ENCODE data around the gene RAD51B. TPM values are rescaled to one million over a fixed set of nuclear protein-coding genes. Genes with fewer than 3 reads are reported as not detected.

The RAD51B gene
- total RNA-seq, 1 experiment from 2014 or later = 10.8 TPM

DNA sequence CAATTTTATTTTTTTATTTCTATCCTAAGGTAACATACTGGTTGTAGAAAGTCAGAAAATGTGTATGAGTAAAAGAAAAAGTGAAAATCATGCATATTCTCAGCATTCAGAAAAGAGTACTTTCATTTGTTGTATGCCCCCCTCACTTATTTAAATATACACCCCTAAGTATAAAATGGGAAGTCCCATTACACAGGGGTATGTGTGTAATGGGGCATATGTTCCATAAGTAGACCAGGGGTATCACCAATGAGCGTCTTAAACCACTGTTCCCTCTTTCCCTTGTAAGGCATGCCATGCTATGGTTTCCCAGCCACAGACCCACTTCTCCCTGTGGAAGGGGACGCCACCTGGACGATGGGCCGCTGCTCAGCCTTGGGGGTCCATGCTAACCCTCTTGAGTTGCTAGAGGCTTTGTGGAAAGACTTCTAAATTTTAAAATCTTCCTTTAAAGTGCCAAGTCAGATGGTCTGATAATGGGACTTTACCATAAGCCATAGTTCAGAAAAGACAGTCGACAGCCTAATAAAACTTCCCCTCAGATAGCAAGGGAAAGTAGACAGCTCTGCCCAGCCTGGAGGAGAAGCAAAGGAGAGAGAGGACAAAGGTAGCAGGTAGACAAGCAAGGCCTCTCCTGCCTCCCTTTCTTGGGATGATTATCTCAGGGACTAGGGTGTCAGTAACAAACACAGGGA lies 855.1 kb downstream of the RAD51B start:
- Histone ChIP-seq H3K4me3 (ENCODE audit: low read length) (no peak overlapping the region), H3F3A (ENCODE audit: low read length, unreplicated experiment) (no peaks in the 10 kb centered on the region), H3K9me3 (ENCODE audit: low read length) (no peaks in the 10 kb centered on the region), H3K9ac (ENCODE audit: low read length) (peak overlapping the region; percentile 30), H3K27ac (ENCODE audit: low read length) (peak overlapping the region; percentile 69), H3K36me3 (ENCODE audit: low read depth, low read length) (no peaks in the 10 kb centered on the region), H2AFZ (ENCODE audit: low read length) (peak overlapping the region; percentile 42; the same call in 1 of the 2 replicates), H3K79me2 (ENCODE audit: low read length) (no peaks in the 10 kb centered on the region), H3K9me2 (replicated peaks; ENCODE audit: low read length) (no peaks in the 10 kb centered on the region), H3K4me2 (ENCODE audit: low read length) (peak overlapping the region; percentile 46), H4K20me1 (ENCODE audit: low read length) (no peaks in the 10 kb centered on the region), H3K27me3 (ENCODE audit: low read length) (no peaks in the 10 kb centered on the region), H3K4me1 (ENCODE audit: insufficient read depth, low read length) (peaks cover 15% of the 10 kb centered on the region)
- ATAC-seq (peak; percentile 48; the same call in 1 of the 2 replicates), DNase-seq (no peak)
- POLR2A ChIA-PET (ENCODE audit: unreplicated experiment) = no interaction called here
- intact Hi-C loops (cut with micrococcal nuclease) = no loop called here
- BruUV-seq (replicated peaks) = no TSS peak
- TF ChIP-seq CTCF (conservative IDR thresholded peaks at IDR 0.05; ENCODE audit: low read depth, low read length) (no peak), EZH2 (IDR thresholded peaks at IDR 0.05; ENCODE audit: low read length, unreplicated experiment) (no peak), EZH2phosphoT487 (IDR thresholded peaks at IDR 0.05; ENCODE audit: borderline replicate concordance, low read length) (no peak)
- CTCF ChIA-PET = no interaction called here

GRCh38 chr14:68675233-68675577 lies 855.6 kb downstream of the RAD51B start:
- intact Hi-C loops (cut with micrococcal nuclease) = no loop called here
- no TSS peak for BruUV-seq (replicated peaks)
- ChIA-PET CTCF (no interaction called here), POLR2A (ENCODE audit: unreplicated experiment) (no interaction called here)
- Histone ChIP-seq H3K9me2 (replicated peaks; ENCODE audit: low read length) (no peaks in the 10 kb centered on the region), H3K9me3 (ENCODE audit: low read length) (no peaks in the 10 kb centered on the region), H4K20me1 (ENCODE audit: low read length) (no peaks in the 10 kb centered on the region), H3K27me3 (ENCODE audit: low read length) (no peaks in the 10 kb centered on the region), H3K4me1 (ENCODE audit: insufficient read depth, low read length) (peaks cover 14% of the 10 kb centered on the region), H3K9ac (ENCODE audit: low read length) (peak overlapping the region; percentile 30), H3F3A (ENCODE audit: low read length, unreplicated experiment) (no peaks in the 10 kb centered on the region), H3K79me2 (ENCODE audit: low read length) (no peaks in the 10 kb centered on the region), H3K4me3 (ENCODE audit: low read length) (no peak overlapping the region), H2AFZ (ENCODE audit: low read length) (peak overlapping the region; percentile 42; the same call in 1 of the 2 replicates), H3K27ac (ENCODE audit: low read length) (peak overlapping the region; percentile 69), H3K4me2 (ENCODE audit: low read length) (peak overlapping the region; percentile 46), H3K36me3 (ENCODE audit: low read depth, low read length) (no peaks in the 10 kb centered on the region)
- TF ChIP-seq EZH2 (IDR thresholded peaks at IDR 0.05; ENCODE audit: low read length, unreplicated experiment) (no peak), EZH2phosphoT487 (IDR thresholded peaks at IDR 0.05; ENCODE audit: borderline replicate concordance, low read length) (no peak), CTCF (conservative IDR thresholded peaks at IDR 0.05; ENCODE audit: low read depth, low read length) (no peak)
- ATAC-seq (peak; percentile 88), DNase-seq (peak; percentile 93)

- no peaks in the 10 kb centered on the region for H3F3A ChIP-seq (ENCODE audit: low read length, unreplicated experiment)
- no peaks in the 10 kb centered on the region for H3K79me2 ChIP-seq (ENCODE audit: low read length)
- CTCF ChIA-PET = no interaction called here
- no peaks in the 10 kb centered on the region for H3K36me3 ChIP-seq (ENCODE audit: low read depth, low read length)
- no peak overlapping the region for H3K4me2 ChIP-seq (ENCODE audit: low read length)
- no peaks in the 10 kb centered on the region for H3K9me2 ChIP-seq (replicated peaks; ENCODE audit: low read length)
- DNase-seq = no peak
- no peaks in the 10 kb centered on the region for H3K9me3 ChIP-seq (ENCODE audit: low read length)
- no peak overlapping the region for H3K27ac ChIP-seq (ENCODE audit: low read length)
- no peak overlapping the region for H3K9ac ChIP-seq (ENCODE audit: low read length)
- H3K4me1 ChIP-seq (ENCODE audit: insufficient read depth, low read length) = peaks cover 16% of the 10 kb centered on the region
- BruUV-seq (replicated peaks) = no TSS peak
- no peaks in the 10 kb centered on the region for H4K20me1 ChIP-seq (ENCODE audit: low read length)
- no peaks in the 10 kb centered on the region for H3K27me3 ChIP-seq (ENCODE audit: low read length)
- no peak for ATAC-seq
- intact Hi-C loops (cut with micrococcal nuclease) = no loop called here
- POLR2A ChIA-PET (ENCODE audit: unreplicated experiment) = interaction anchor here (0.5 kb wide), 1 partner anchor 301 kb away, joined by 4 read pairs; no protein-coding TSS in a partner anchor
- H2AFZ ChIP-seq (ENCODE audit: low read length) = no peak overlapping the region
- no peak overlapping the region for H3K4me3 ChIP-seq (ENCODE audit: low read length)
- TF ChIP-seq EZH2phosphoT487 (IDR thresholded peaks at IDR 0.05; ENCODE audit: borderline replicate concordance, low read length) = no peak
- TF ChIP-seq CTCF (conservative IDR thresholded peaks at IDR 0.05; ENCODE audit: low read depth, low read length) = no peak
- TF ChIP-seq EZH2 (IDR thresholded peaks at IDR 0.05; ENCODE audit: low read length, unreplicated experiment) = no peak
Observed at GRCh38 chr14:68676511-68676943, 856.9 kb downstream of the RAD51B start.

Data from PC-3 (cell line).